GM23248 (cell line): ENCODE measurements around the gene CCDC102A.

Source experiments
- EZH2 ChIP-seq: fragments of 200-600 bp; sonication (generic); IDR thresholded peaks from 2 replicates; pipeline ENCODE4 v1.6.1; 2018; ENCODE audit warnings: antibody characterized with exemption, mild to moderate bottlenecking; ENCODE audit not compliant: insufficient read depth, poor library complexity, severe bottlenecking
- EZH2phosphoT487 ChIP-seq: fragments of 200-600 bp; sonication (generic); IDR thresholded peaks from 2 replicates; pipeline ENCODE4 v1.6.1; 2018; ENCODE audit warnings: antibody characterized with exemption, moderate library complexity, mild to moderate bottlenecking, low read depth; ENCODE audit not compliant: insufficient read depth

DNA sequence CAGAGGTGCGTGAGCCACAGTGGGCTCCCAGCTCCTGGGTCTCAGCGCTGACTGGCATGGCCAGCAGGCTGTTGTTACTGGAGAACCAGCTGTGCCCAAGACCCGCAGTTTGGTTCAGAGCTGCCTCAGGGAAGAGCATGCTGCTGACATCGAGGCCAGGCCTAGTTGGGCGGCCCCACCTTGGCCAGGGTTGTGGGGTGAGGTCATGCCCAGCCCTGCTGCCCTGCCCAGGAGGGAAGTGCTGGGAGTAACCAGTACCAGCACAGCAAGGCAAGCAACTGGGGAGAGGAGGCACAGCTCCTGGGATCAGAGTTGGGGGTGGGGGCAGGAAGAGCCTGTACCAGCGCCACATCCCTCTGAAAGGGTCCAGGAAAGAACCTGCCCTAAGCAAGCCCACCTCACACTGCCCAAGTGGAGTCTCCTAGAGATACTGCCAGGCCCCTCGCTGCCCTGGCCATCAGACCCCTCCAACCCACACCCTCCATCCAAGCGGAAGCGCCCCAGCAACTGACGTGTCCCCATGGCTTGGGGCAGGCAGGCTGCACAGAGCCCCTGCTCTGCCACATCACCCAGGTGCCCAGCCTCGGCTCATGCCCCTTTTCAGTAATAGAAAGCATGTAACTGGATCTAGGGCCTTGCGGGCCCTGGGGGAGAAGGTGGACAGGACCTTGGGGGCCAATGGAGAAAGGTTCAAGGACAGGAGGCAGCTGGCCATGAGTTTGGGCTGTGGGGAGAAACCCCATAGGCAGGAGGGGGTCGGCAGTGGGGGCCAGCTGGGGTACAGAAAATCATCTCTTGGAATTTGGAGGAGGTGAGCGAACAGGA lies 51.1 kb downstream of the CCDC102A start:
- TF ChIP-seq EZH2 (no peak), EZH2phosphoT487 (no peak)
